GM21367 (cell line): ENCODE data around the gene TMEM9.
"Not testable (repeated sequence)": the region's sequence is repeated elsewhere in the genome, so short reads cannot be mapped to it uniquely, and the experiment has no call there.

ENCODE experiments used
- ATAC-seq: cut with Tn5 transposase; IDR thresholded peaks from one replicate; pipeline ENCODE4 v1.9.1; 2021; ENCODE audit not compliant: unreplicated experiment

The TMEM9 gene

DNA sequence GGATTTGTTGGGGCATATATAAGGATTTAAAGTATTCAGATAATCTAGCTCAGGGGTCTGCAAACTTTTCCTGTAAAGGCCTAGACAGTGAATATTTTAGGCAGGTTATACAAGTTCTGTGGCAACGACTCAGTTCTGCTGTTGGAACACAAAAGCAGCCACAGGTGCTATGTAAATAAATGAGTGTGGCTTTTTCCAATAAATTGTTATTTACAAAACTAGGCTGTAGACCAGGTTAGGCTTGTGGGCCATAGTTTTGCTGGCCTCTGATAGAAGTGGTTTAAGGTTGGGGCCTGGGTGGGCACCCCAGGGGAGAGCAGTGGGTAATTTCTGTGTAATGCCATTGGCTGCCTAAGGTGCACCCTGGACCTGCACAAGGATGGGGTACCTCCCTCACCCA lies 19.5 kb upstream of the TMEM9 start:
- no peak for ATAC-seq

DNA sequence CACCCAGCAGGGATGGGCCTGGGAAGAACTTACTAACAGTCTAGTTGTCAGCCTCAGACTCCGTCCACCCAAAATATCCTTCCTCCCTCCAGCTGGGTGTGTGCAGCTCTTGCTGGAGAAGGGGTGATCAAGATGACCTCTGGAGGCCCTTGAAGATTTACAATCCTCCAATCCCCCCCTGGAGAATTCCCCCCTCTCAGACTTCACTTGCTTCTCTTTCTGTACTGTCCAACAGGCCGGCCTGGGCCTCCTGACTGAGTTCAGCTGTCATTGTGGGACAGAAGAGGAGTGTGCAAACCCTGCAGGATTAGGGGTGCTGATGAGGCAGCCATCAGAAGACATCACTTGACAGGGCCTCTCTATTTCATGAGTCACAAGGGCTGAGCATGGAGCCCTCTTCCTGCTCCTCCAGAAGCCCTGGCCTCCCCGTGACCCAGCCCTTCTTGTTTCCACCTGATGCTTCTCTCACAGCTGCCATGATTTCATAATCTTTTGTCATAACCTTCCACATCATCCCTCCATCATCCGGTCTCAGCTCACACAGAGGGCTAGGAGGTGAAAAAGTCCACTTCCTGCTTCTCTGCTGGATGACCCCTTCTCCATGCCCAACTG lies 18.8 kb upstream of the TMEM9 start:
- ATAC-seq = no peak

DNA sequence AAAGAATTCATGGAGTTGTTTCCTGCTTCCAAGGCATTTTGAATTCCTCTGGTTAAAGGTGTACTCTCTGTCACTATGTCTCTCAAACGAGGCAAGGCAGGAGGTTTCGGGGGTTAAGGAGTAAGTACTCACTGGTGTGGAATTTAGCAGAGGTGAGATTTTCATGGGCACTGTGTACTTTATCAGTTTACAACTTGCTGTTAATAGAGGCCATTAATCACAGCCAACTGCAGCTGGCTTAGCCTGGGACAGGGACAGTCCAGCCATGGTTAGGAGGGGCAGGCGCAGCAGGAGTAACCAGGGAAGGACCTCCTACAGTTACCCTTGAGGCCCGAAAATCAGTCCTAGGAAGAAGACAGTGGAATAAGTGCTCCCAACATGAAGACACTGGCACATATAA lies 18.1 kb upstream of the TMEM9 start:
- no peak for ATAC-seq

DNA sequence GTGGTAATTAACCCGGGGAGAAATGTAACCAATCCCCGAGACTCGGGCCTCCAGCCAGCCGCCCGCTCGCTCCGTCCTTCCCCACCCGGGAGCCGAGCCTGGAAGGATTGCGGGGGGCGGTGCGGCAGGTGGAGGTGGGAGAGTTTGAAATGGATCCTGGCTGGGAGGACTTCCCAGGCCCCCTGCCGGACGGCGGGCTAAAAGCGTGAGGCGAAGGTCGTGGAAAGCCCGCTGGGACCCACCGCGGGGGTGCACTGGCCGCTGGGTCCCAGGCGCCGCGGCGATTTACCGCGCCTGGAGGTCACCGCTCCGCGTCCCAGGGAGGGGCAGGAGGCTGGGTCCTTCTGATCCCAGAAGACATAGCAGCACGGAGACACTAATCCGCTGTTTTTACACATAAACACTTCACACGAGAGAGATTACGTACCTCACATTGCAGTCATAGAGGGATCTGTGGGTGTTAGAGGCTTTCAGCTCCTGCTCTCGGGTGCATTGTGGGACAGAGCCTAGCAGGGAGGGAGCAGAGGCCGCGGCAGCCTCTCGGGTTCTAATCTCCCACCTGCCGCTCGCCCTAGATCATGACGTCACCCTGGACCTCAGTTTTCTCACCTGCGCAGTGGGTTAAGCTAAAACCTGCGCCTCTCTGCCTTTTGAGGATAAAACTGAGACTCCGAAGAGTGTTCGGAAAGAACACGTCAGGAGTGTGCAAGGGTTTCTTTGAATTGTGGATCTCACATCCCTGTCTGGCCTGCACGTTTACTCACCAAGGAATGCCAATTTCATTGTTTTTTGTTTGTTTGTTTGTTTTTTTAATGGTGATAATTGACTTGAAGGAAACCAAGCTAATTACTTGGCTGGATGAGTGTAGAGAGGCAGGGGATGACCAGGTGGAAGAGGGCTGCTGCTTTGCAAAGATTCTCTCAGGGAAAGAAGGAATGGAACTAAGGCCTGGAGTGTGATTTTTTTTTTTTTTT lies 17.1 kb upstream of the TMEM9 start:
- ATAC-seq = peak; percentile 25

DNA sequence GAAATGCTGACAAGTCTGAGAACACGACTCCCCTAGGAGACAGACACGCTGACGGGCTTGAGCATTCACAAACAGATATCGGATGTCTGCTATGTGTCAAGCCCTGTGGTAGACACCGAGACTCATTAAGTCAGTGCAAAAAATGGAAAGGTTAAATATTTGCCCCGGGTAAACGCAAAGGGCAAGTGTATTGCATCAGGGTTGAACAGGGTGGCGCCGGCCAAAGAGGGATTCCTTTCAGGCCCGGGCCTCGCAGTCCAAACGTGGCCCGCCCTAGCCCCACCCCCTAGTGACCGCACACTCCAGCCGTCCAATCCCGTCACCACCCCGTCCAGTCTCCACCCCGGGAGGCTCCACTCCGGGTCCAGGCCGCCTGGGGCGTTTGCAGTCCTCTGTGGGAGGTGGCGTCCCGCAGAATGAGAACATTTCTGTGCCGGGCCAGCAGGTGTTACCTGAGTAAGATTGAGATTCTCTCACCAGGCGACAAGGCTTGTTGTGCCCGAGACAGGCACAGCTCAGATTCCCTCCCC lies 16.3 kb upstream of the TMEM9 start:
- peak; percentile 93 for ATAC-seq

DNA sequence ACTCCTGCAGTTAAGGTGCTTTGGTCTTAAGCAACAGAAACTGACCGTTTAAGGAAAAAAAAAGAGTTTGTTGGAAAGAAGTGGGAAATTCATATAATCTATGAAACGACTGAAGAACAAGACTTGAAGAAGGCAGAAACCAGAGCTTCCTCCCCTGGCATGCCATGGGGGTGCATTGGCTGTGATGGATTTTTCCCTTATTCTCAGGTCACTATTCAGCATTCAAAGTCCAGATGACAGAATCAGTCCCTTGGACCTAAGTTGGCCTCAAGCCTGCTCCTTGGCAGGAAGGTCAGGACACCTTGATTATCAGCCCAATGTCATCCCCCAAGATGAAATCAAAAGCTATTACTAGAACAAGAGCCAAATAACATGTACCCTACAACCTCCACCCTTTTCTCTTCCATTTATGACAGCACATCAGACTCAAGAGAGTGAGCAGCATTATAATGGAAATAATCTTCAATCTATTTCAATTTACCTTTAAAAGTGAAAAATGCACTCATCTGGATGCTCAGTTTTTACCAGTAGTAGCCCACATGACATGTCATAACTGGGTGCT lies 15.8 kb upstream of the TMEM9 start:
- no peak for ATAC-seq

DNA sequence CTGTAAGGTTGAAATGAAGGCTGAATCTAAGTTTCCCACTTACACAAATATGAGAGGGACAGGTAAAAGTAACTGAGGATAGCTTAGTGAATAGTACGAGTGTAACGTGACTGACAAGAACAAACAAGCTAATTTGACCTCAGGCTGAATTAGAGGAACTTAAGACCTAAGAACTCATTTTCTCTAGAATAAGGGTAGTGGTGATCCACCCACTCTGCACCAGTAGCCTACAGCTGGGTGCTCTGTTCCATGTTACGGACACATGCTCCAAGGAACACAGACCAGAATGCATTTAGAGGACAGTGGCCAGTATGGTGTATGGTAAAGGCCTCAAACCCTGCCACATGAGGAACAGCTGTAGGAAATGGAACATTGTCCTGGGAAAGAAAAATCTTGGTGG lies 14.9 kb upstream of the TMEM9 start:
- no peak for ATAC-seq

DNA sequence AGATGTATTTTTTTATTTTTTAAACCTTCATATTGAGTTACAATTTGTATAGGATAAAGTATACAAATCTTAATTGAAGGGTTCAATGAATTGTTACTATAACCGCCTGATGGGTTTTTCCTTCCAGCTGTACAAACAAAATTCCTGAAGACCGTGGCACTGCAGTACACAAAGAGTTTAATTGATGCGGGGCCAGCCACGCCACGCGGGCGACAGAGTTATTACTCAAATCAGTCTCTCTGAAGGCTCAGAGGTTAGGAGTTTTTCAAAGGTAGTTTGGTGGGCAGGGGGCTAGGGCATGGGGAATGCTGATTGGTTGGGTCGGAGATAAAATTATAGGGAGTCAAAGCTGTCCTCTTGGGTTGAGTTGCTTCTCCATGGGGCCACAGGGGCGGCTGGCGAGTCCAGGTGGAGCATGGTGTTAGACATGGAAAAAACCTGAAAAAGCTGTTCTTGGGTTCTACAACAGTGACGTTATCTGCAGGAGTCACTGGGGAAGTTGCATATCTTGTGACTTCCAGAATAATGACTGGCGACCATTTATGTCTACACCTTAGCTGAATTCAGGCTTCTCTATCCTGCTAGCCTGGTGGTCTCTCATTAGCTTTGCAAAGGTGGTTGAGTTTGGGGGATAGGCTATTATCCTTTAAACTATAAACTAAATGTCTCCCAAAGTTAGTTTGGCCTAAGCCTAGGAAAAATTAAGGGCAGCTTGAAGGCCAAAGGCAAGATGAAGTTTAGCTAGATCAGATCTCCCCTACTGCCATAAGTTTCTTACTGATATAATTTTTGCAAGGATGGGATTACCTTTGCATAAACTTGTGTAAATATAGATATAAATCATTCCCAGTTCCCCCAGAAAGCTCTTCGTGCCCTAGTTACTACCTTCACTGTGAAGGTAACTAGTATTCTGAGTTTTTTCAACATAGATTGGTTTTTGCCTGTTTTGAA lies 13.0 kb upstream of the TMEM9 start:
- no peak for ATAC-seq

DNA sequence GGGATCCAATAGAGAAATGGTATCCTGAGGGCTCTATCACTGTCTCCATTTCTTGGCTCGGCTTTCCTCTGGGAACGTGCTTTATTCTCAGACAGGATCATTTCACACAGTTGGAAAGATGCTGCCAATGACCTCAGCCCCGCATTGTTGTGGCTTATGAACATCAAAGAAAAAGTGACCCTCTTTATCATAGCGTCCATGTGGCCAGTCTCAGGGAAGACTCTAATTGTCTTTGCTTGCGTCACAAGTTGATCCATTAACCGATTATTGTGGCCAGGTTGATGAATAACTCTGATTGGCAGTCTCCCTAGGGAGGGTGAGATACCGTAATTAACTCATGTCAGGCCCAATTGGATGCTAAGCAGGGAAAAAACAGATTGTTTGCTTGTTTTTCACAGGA lies 10.4 kb upstream of the TMEM9 start:
- no peak for ATAC-seq

DNA sequence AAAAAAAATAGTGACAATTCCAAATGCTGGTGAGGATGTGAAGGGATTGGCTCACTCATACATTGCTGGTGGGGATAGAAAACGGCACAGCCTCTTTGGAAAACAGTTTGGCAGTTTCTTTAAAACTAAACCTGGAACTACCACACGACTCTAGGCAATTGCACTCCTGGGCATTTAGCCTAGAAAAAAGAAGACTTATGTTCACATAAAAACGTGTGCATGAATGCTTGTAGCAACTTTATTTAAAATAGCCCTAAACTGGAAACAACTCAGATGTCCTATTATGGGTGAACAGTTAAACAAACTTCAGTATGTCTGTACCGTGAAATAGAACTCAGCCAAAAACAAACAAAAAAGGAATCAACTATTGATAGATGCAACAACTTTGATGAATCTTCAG lies 9.4 kb upstream of the TMEM9 start:
- ATAC-seq = no peak

DNA sequence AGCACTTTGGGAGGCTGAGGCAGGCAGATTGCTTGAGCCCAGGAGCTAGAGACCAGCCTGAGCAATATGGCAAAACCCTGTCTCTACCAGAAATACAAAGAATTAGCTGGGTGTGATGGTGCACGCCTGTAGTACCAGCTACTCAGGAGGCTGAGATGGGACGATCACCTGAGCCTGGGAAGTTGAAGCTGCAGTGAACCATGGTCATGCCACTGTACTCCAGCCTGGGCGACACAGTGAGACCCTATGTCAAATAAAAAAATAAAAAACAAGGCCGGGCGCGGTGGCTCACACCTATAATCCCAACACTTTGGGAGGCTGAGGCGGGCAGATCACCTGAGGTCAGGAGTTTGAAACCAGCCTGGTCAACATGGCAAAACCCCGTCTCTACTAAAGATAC lies 8.8 kb upstream of the TMEM9 start:
- not testable (repeated sequence) for ATAC-seq

DNA sequence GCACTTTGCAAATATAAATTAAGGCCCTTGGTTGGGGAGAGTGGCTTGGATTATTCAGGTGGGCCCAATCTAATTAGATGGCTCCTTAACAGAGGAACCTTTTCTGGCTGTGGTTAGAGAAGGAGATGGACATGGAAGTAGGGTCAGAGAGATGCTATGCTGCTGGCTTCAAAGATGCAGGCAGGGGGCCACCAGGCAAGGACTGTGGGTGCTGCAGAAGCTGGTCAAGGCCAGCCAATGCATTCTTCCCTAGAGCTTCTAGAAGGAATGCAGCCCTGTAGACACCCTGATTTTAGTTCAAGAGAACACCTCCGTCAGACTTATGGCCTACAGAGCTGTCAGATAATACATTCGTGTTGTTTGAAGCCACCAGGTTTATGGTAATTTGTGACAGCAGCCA lies 3.7 kb upstream of the TMEM9 start:
- ATAC-seq = no peak

DNA sequence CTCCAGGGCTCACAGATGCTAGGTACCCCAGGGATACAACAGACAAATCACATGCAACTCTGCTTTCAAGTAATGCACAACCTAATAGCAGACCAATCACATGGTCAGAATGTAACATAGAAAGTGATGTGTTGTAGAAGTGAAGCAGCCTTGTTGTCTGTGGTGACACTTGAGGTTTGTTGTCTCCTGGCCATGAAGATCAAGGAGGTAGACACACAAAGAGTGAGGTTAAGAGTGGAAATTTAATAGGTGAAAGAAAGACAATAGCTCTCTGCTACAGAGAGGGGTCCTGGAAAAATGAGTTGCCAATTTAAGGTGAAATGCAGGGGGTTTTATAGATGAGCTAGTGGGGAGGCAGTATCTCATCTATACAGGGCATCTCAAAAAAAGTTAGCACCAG lies 2.5 kb upstream of the TMEM9 start:
- ATAC-seq = no peak

DNA sequence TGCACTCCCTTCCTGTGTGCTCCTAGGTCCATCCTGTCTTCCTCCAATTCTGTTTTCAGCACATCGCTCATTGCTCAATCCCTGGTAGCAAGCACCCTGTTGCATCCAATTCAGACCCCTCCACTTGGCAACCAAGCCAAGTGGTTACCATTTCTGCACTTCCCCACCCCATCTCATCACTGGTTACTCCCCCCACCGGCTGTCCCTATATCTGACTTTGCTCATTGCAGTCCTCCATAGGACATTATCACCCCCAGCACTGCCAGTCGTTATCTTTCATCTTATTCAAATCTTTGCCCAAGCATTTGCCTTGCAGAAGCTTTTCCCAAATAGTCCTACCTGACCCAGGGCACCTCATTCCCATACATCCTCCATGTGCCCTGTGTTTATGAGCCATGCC lies 2.1 kb upstream of the TMEM9 start:
- ATAC-seq = no peak

DNA sequence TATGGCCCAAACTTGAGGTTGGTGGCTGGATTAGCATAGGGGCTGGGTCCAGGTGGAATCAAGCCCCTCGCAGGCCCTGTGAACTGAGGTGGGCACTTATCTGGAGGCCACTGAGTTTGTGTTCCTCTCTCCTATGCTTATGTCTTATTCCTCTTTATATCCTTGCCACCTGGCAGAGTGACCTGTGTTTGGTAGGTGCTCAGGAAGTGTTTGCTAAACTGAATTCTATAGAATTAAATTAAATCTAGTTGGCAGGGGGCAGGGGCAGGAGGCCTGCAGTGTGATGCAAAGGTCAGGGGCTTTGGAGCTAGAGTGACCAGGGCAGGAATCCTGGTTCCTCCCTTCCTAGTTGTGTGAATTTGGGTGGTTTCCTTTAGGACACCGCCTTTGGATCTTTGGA lies 1.1 kb upstream of the TMEM9 start:
- ATAC-seq = no peak

DNA sequence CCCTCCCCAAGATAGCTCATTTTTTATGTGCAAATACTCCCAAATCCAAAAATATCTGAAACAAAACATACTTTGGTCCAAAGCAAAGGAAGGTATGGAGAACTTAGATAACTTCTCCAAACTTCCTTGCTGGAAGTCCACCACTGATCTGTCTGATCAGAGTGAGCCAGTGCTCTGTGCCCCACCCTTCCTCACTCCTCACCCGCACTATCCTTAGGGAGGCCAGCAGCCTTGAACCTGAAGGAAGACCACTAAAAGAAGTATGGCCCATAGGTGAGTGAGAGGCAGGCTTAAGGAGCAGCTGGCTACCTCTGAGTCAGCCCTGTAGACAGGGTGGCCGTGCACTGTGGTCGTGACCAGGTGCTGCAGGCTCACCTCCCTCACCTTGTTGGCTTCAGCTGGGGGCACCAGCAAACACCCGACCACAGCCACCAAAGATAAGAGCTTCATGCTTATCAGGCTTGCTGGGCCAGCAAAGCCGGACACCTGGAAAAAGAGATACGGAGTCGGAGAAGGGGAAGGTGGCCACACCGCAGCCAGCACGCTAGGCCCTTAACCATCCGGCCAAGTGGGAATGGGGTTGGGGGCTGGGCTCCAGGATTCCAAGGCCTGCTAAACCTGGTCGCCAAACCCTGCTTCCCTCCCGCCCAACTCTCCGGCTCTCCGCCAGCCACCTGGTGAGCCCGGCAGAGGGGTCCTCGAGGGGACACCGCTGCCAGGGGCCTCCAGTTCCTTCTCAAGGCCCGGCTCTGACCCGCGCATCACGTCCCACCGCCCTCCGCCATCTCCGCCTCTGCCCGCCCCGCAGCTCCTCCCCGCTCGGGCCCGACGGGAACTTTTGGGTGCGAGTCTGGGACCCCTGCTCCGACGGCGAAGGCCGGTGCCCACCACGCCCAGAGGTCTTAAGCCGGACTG lies 543 bp downstream of the TMEM9 start:
- peak; percentile 46 for ATAC-seq

DNA sequence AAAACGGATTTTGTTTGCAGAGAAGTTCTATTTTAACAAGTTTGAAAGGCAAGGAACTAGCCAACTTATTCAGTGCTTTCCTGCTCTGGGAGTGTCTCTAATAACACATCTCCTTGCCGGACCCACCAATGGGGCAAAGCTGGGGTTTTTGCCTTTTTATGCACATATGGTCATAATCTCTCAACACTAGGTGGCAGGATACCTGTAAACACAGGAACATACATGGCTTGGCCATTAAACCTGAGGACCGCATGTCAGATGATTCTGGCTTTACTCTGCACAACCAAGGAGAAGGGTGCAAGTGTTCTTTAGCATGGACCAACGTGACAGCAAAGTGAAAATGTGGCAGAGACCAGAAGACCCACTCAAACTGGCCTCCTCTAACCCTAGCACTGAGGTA lies 4.9 kb downstream of the TMEM9 start:
- ATAC-seq = no peak

DNA sequence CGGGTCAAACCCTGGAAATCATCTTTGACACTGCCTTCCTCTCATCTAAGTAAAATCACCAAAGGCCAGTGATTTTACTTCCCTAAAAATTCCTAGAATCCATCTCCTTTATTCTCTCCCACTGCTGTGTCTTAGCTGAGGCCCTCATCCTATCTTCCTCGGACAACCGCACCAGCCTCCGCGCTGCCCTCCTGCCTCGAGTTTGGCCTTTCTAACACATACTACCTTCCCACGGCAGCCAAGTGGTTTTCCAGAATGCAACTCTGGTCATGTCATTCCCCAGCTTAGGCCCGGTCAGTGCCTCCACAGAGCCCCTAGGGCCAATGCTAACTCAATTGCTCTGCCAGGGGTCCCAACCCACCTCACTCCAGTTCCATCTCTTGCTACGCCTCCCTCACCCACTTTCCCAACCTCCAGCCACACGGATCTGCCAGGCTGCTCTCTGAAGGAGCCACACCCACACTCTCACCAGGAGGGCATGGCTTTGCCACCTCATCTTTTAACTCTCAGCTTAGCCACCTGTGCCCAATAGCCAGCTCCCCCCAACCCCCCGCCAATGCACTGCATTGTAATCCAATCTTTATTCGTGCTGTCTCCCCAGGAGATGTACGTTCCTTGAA lies 6.8 kb downstream of the TMEM9 start:
- ATAC-seq = no peak

DNA sequence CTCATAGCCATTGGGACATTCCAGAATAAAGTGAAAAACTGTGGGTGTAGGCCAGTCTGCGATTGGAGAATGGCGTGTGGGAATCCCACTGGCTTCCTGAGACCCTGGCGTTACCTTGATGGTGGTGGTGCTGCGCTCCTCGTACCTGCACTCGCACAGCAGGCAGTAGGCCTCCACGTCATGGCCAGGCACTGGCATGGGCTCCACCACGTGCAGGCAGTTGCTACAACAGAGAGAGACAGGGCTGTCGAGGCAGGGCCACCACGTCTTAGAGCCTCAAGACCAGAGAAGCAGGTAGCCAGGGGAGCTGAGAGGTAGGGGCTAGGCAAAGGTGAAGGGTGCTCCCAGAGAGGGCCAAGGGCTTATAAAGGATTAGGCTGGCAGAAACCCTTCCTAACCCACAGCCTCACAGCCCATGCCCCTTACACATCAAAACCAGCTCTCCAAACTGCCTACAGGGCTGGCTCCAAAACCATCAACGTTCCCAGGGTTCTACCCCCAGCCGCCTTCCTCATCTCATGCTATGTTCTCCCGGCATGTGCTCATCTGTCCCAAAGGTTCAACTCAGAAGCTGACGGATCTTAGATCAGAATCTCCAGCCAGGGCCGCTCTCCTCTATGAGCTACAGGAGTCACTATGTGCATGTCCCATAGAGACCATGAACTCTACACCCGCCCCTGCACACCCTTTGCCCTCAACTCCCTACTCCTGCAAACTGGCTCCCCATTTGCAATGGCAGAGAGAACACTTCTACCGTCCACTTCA lies 7.5 kb downstream of the TMEM9 start:
- no peak for ATAC-seq
